HEK293 (cell line): ENCODE results near the gene PLPP7.

Experiments
- CTCF ChIP-seq: fragments of 450-650 bp; formaldehyde crosslinking; IDR thresholded peaks from 2 replicates; pipeline ENCODE4 v1.5.1; 2016; ENCODE audit warnings: missing biosample characterization, missing genetic modification characterization
- GFI1B ChIP-seq: fragments of 450-650 bp; formaldehyde crosslinking; IDR thresholded peaks from 2 replicates; pipeline ENCODE4 v1.5.1; 2016; ENCODE audit warnings: missing biosample characterization, missing genetic modification characterization
- KLF1 ChIP-seq: fragments of 450-650 bp; formaldehyde crosslinking; IDR thresholded peaks from 2 replicates; pipeline ENCODE4 v1.5.1; 2016; ENCODE audit warnings: missing biosample characterization, missing genetic modification characterization
- TCF7L2 ChIP-seq: IDR thresholded peaks from 2 replicates; pipeline ENCODE4 v1.6.1; 2011; ENCODE audit warnings: low read depth, mild to moderate bottlenecking, inconsistent platforms, low read length, moderate library complexity, borderline replicate concordance
- ZBTB17 ChIP-seq: fragments of 450-650 bp; formaldehyde crosslinking; IDR thresholded peaks from 2 replicates; pipeline ENCODE4 v1.5.1; 2016; ENCODE audit warnings: missing biosample characterization, missing genetic modification characterization
- ZNF292 ChIP-seq: fragments of 450-650 bp; formaldehyde crosslinking; IDR thresholded peaks from 2 replicates; pipeline ENCODE4 v1.5.1; 2016; ENCODE audit warnings: low read depth, missing biosample characterization, missing genetic modification characterization, borderline replicate concordance
- ZNF335 ChIP-seq: fragments of 450-650 bp; formaldehyde crosslinking; conservative IDR thresholded peaks from 2 replicates; pipeline ENCODE4 v1.5.1; 2016; ENCODE audit warnings: missing biosample characterization, missing genetic modification characterization
- ZNF350 ChIP-seq: fragments of 450-650 bp; formaldehyde crosslinking; IDR thresholded peaks from 2 replicates; pipeline ENCODE4 v1.5.0; 2017; ENCODE audit warnings: missing biosample characterization, mild to moderate bottlenecking, missing genetic modification characterization
- ZNF513 ChIP-seq: fragments of 450-650 bp; IDR thresholded peaks from 2 replicates; pipeline ENCODE4 v1.5.1; 2018; ENCODE audit warnings: missing biosample characterization, missing genetic modification characterization
- ZNF549 ChIP-seq: fragments of 450-650 bp; IDR thresholded peaks from 2 replicates; pipeline ENCODE4 v1.5.1; 2018; ENCODE audit warnings: missing biosample characterization, missing genetic modification characterization, mild to moderate bottlenecking, inconsistent platforms, moderate library complexity
- ZNF639 ChIP-seq: fragments of 450-650 bp; formaldehyde crosslinking; IDR thresholded peaks from 2 replicates; pipeline ENCODE4 v1.5.1; 2016; ENCODE audit warnings: missing biosample characterization, missing genetic modification characterization

- no peak for TF ChIP-seq CTCF (tag by site-specific recombination)
- no peak for TF ChIP-seq GFI1B
- no peak for TF ChIP-seq TCF7L2
- no peak for TF ChIP-seq ZNF513 (tag by site-specific recombination)
- no peak for TF ChIP-seq KLF1 (tag by site-specific recombination)
- TF ChIP-seq ZNF292: no peak
- no peak for TF ChIP-seq ZNF335
- no peak for TF ChIP-seq ZBTB17
- no peak for TF ChIP-seq ZNF639 (tag by site-specific recombination)
- TF ChIP-seq ZNF350: no peak
- TF ChIP-seq ZNF549 (tag by site-specific recombination): no peak
These were observed 37.4 kb upstream of the PLPP7 start for GRCh38 chr9:131252120-131252519.
